Suprapubic skin (tissue), 4 donors: Measurements from ENCODE around the gene GALM.

Experiments
- EP300 ChIP-seq: sonication (generic); formaldehyde crosslinking; IDR thresholded peaks from one replicate; pipeline ENCODE4 v1.6.1; 2017; ENCODE audit warnings: antibody characterized with exemption
- POLR2A ChIP-seq, 2 donors: fragments of 450-650 bp; IDR thresholded peaks; one replicate each; pipeline ENCODE4 v1.6.1; 2017; ENCODE audit warnings: antibody characterized with exemption in 2 of 2, mild to moderate bottlenecking in 2 of 2, moderate library complexity in 2 of 2
- POLR2AphosphoS5 ChIP-seq, 3 donors: sonication (generic); formaldehyde crosslinking; IDR thresholded peaks; one replicate each; pipeline ENCODE4 v1.6.1; 2017; ENCODE audit warnings: antibody characterized with exemption in 3 of 3
- TF ChIP-seq, protein P1 (sequence below), 2 donors: fragments of 200-600 bp in 1 of 2; fragments of 450-650 bp in 1 of 2; sonication (generic) in 1 of 2; IDR thresholded peaks; one replicate each; pipeline ENCODE4 v1.5.1; 2016 to 2019; ENCODE audit warnings: antibody characterized with exemption in 2 of 2, mild to moderate bottlenecking in 1 of 2, moderate library complexity in 1 of 2

DNA sequence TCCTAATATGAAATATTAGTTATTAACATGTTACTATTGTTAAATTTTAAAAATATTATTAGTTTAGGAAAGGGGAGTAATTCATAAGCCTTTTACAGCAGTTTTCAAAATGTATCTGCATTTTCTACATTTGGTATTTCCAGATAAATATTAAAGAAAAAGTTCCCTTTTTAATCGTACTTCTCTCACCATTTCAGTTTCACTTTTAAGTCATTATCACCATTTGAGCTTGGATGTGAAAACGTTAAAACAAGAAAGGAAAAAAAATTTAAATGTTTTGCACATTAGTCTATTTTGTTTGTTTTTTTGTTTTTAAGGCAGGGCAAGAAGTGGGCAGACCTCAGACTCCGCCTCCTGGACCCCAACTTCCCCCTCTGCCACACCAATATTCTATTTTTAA is 88.6 kb downstream of the GALM start:
- TF ChIP-seq, protein P1, sequence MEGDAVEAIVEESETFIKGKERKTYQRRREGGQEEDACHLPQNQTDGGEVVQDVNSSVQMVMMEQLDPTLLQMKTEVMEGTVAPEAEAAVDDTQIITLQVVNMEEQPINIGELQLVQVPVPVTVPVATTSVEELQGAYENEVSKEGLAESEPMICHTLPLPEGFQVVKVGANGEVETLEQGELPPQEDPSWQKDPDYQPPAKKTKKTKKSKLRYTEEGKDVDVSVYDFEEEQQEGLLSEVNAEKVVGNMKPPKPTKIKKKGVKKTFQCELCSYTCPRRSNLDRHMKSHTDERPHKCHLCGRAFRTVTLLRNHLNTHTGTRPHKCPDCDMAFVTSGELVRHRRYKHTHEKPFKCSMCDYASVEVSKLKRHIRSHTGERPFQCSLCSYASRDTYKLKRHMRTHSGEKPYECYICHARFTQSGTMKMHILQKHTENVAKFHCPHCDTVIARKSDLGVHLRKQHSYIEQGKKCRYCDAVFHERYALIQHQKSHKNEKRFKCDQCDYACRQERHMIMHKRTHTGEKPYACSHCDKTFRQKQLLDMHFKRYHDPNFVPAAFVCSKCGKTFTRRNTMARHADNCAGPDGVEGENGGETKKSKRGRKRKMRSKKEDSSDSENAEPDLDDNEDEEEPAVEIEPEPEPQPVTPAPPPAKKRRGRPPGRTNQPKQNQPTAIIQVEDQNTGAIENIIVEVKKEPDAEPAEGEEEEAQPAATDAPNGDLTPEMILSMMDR (IDR thresholded peaks at IDR 0.05): no peak
- no peak for TF ChIP-seq POLR2AphosphoS5 (IDR thresholded peaks at IDR 0.05)
- no peak for TF ChIP-seq POLR2A (IDR thresholded peaks at IDR 0.05)
- no peak for TF ChIP-seq EP300
